Measurements from ENCODE around the gene MBD5. TPM values are rescaled to one million over a fixed set of nuclear protein-coding genes. Genes with fewer than 3 reads are reported as not detected.

The MBD5 gene
- total and polyA plus RNA-seq, 2 donors (not counting 1 experiment from before 2014, with no cell fraction given): 10.9 to 69.7 TPM

GRCh38 chr2:148402786-148403185, 381.9 kb downstream of the MBD5 start:
- Mint-ChIP-seq H3K27ac (no peak overlapping the region), H3K4me3 (no peak overlapping the region), H3K27me3 (no peaks in the 10 kb centered on the region), H3K4me1 (no peaks in the 10 kb centered on the region), H3K9me3 (ENCODE audit: insufficient read depth) (peaks cover 3% of the 10 kb centered on the region)
- Histone ChIP-seq H2AFZ (ENCODE audit: insufficient read depth, low read depth, low read length, poor library complexity, severe bottlenecking) (no peak overlapping the region), H3K79me2 (ENCODE audit: control insufficient read depth, insufficient read depth, low read length) (no peaks in the 10 kb centered on the region), H3K27me3 (replicated peaks in 1 of 4; ENCODE audit: control extremely low read depth in 1 of 4, control insufficient read depth in 3 of 4, insufficient read depth in 4 of 4, low read length in 3 of 4) (no peaks in the 10 kb centered on the region), H4K20me1 (ENCODE audit: control insufficient read depth, insufficient read depth, low read length, poor library complexity, severe bottlenecking) (no peaks in the 10 kb centered on the region), H3K4me2 (replicated peaks; ENCODE audit: low read depth, low read length, poor library complexity, severe bottlenecking) (no peak overlapping the region), H3K36me3 (replicated peaks in 1 of 2; ENCODE audit: control extremely low read depth in 1 of 2, control insufficient read depth in 1 of 2, extremely low read depth in 1 of 2, insufficient read depth in 2 of 2, low read length in 1 of 2) (peaks cover 0 to 2% of the 10 kb centered on the region in 2 experiments), H3K9ac (ENCODE audit: low read length) (no peak overlapping the region), H3K4me1 (ENCODE audit: control insufficient read depth in 2 of 2, insufficient read depth in 2 of 2, low read length in 2 of 2) (no peaks in the 10 kb centered on the region), H3K9me3 (ENCODE audit: control extremely low read depth in 1 of 3, control insufficient read depth in 2 of 3, insufficient read depth in 1 of 3, low read length in 2 of 3) (peaks cover 0 to 3% (median 2%) of the 10 kb centered on the region in 3 donors), H3K27ac (ENCODE audit: low read length in 2 of 2) (no peak overlapping the region), H3K4me3 (ENCODE audit: control extremely low read depth in 1 of 5, extremely low read depth in 1 of 5, insufficient read depth in 1 of 5, low read depth in 2 of 5, low read length in 4 of 5) (no peak overlapping the region)
- no peak for ATAC-seq (ENCODE audit: low read depth)
- intact Hi-C loops (cut with micrococcal nuclease): no loop called here
- ChIA-PET CTCF (interaction anchor here (0.7 kb wide), 1 partner anchor 489 kb away, joined by 3 read pairs; no protein-coding TSS in a partner anchor), POLR2A (no interaction called here)
- WGBS (ENCODE audit: insufficient coverage): no CpG with 5 or more reads among the region's 1 CpG
- TF ChIP-seq CTCF (IDR thresholded peaks at IDR 0.05) (no peak), EZH2 (IDR thresholded peaks at IDR 0.05; ENCODE audit: borderline replicate concordance, insufficient read depth, low read depth, low read length, poor library complexity, severe bottlenecking) (no peak)
- no peak for DNase-seq

- Mint-ChIP-seq H3K27me3 (no peaks in the 10 kb centered on the region), H3K4me1 (peaks cover 1% of the 10 kb centered on the region), H3K4me3 (no peak overlapping the region), H3K9me3 (ENCODE audit: insufficient read depth) (peaks cover 24% of the 10 kb centered on the region), H3K27ac (no peak overlapping the region)
- H3K79me2 ChIP-seq (ENCODE audit: control insufficient read depth, insufficient read depth, low read length): no peaks in the 10 kb centered on the region
- H3K27ac ChIP-seq (ENCODE audit: low read length in 2 of 2): no peak overlapping the region
- H3K36me3 ChIP-seq (replicated peaks in 1 of 2; ENCODE audit: control extremely low read depth in 1 of 2, control insufficient read depth in 1 of 2, extremely low read depth in 1 of 2, insufficient read depth in 2 of 2, low read length in 1 of 2): no peaks in the 10 kb centered on the region
- ChIA-PET CTCF (no interaction called here), POLR2A (no interaction called here)
- no peak for DNase-seq
- no peak overlapping the region for H3K4me2 ChIP-seq (replicated peaks; ENCODE audit: low read depth, low read length, poor library complexity, severe bottlenecking)
- intact Hi-C loops (cut with micrococcal nuclease): no loop called here
- H3K4me1 ChIP-seq (ENCODE audit: control insufficient read depth in 2 of 2, insufficient read depth in 2 of 2, low read length in 2 of 2): no peaks in the 10 kb centered on the region
- ATAC-seq (ENCODE audit: low read depth): no peak
- H2AFZ ChIP-seq (ENCODE audit: insufficient read depth, low read depth, low read length, poor library complexity, severe bottlenecking): no peak overlapping the region
- no CpG with 5 or more reads among the region's 1 CpG for WGBS (ENCODE audit: insufficient coverage)
- no peak overlapping the region for H3K4me3 ChIP-seq (ENCODE audit: control extremely low read depth in 1 of 5, extremely low read depth in 1 of 5, insufficient read depth in 1 of 5, low read depth in 2 of 5, low read length in 4 of 5)
- peaks cover 0 to 18% (median 6%) of the 10 kb centered on the region in 3 donors for H3K9me3 ChIP-seq (ENCODE audit: control extremely low read depth in 1 of 3, control insufficient read depth in 2 of 3, insufficient read depth in 1 of 3, low read length in 2 of 3)
- H3K9ac ChIP-seq (ENCODE audit: low read length): no peak overlapping the region
- no peaks in the 10 kb centered on the region for H3K27me3 ChIP-seq (replicated peaks in 1 of 4; ENCODE audit: control extremely low read depth in 1 of 4, control insufficient read depth in 3 of 4, insufficient read depth in 4 of 4, low read length in 3 of 4)
- TF ChIP-seq CTCF (IDR thresholded peaks at IDR 0.05) (no peak), EZH2 (IDR thresholded peaks at IDR 0.05; ENCODE audit: borderline replicate concordance, insufficient read depth, low read depth, low read length, poor library complexity, severe bottlenecking) (no peak)
- no peaks in the 10 kb centered on the region for H4K20me1 ChIP-seq (ENCODE audit: control insufficient read depth, insufficient read depth, low read length, poor library complexity, severe bottlenecking)
Observed at GRCh38 chr2:148410899-148411298, 390.0 kb downstream of the MBD5 start.
